ENCODE measurements around the gene XYLT2.

XYLT2 gene

GRCh38 chr17:50348522-50349242 is 2.8 kb downstream of the XYLT2 start:
- Histone ChIP-seq H3K4me3 (replicated peaks; ENCODE audit: insufficient read depth, low read length) (no peak overlapping the region), H3K27ac (replicated peaks) (no peak overlapping the region), H3K27me3 (ENCODE audit: insufficient read depth, poor library complexity, severe bottlenecking) (no peaks in the 10 kb centered on the region)
- no peak for DNase-seq (ENCODE audit: low read depth in 1 of 2, low spot score in 1 of 2)
- TF ChIP-seq CTCF (IDR thresholded peaks at IDR 0.05; ENCODE audit: insufficient read depth, low read length) (no peak), POLR2AphosphoS5 (IDR thresholded peaks at IDR 0.05; ENCODE audit: low read depth) (no peak), GABPA (IDR thresholded peaks at IDR 0.05; ENCODE audit: low read depth) (no peak), SPI1 (IDR thresholded peaks at IDR 0.05; ENCODE audit: borderline replicate concordance, low read depth) (no peak)
- TF ChIP-seq, protein P1, sequence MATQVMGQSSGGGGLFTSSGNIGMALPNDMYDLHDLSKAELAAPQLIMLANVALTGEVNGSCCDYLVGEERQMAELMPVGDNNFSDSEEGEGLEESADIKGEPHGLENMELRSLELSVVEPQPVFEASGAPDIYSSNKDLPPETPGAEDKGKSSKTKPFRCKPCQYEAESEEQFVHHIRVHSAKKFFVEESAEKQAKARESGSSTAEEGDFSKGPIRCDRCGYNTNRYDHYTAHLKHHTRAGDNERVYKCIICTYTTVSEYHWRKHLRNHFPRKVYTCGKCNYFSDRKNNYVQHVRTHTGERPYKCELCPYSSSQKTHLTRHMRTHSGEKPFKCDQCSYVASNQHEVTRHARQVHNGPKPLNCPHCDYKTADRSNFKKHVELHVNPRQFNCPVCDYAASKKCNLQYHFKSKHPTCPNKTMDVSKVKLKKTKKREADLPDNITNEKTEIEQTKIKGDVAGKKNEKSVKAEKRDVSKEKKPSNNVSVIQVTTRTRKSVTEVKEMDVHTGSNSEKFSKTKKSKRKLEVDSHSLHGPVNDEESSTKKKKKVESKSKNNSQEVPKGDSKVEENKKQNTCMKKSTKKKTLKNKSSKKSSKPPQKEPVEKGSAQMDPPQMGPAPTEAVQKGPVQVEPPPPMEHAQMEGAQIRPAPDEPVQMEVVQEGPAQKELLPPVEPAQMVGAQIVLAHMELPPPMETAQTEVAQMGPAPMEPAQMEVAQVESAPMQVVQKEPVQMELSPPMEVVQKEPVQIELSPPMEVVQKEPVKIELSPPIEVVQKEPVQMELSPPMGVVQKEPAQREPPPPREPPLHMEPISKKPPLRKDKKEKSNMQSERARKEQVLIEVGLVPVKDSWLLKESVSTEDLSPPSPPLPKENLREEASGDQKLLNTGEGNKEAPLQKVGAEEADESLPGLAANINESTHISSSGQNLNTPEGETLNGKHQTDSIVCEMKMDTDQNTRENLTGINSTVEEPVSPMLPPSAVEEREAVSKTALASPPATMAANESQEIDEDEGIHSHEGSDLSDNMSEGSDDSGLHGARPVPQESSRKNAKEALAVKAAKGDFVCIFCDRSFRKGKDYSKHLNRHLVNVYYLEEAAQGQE (IDR thresholded peaks at IDR 0.05; ENCODE audit: insufficient replicate concordance, low read depth): no peak

DNA sequence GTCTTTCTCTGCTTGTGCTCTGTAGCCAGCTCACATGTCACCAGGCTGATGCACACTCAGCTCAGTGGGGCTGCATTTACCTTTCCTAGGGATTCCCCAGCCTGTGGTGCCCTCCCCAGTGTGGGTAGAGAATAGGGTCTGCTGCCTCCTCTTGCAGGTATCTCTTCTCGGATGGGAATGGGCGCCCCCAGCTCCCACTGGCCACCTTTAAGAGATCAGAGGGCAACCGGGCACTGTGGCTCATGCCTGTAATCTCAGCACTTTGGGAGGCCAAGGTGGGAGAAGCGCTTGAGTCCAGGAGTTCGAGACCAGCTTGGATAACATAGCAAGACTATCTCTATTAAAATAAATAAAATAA is 3.3 kb downstream of the XYLT2 start:
- DNase-seq (ENCODE audit: low read depth in 1 of 2, low spot score in 1 of 2): no peak
- Histone ChIP-seq H3K27me3 (ENCODE audit: insufficient read depth, poor library complexity, severe bottlenecking) (no peaks in the 10 kb centered on the region), H3K27ac (replicated peaks) (no peak overlapping the region), H3K4me3 (replicated peaks; ENCODE audit: insufficient read depth, low read length) (no peak overlapping the region)
- TF ChIP-seq CTCF (IDR thresholded peaks at IDR 0.05; ENCODE audit: insufficient read depth, low read length): no peak
- TF ChIP-seq, protein P1 (IDR thresholded peaks at IDR 0.05; ENCODE audit: insufficient replicate concordance, low read depth): no peak
- TF ChIP-seq GABPA (IDR thresholded peaks at IDR 0.05; ENCODE audit: low read depth): no peak
- TF ChIP-seq POLR2AphosphoS5 (IDR thresholded peaks at IDR 0.05; ENCODE audit: low read depth): no peak
- no peak for TF ChIP-seq SPI1 (IDR thresholded peaks at IDR 0.05; ENCODE audit: borderline replicate concordance, low read depth)

DNA sequence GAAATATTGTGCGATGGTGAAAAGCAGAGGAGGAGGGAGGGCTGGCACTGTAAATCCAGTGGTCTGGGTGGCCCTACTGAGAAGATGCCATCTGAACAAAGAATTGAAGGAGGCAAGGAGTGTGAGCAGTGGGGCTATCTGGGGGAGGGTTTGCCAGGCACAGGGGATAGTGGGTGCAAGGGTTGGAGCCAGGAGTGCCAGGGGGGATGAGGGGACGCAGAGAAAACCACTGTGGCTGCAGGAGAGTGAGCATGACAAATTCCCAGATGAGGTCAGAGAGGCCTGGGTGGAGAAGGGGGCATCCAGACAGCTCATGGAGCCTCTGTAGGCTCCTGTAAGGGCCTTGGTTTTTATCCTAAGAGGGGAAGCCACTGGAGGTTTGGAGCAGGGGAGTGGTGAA is 4.8 kb downstream of the XYLT2 start:
- TF ChIP-seq GABPA (IDR thresholded peaks at IDR 0.05; ENCODE audit: low read depth) (no peak), CTCF (IDR thresholded peaks at IDR 0.05; ENCODE audit: insufficient read depth, low read length) (no peak), POLR2AphosphoS5 (IDR thresholded peaks at IDR 0.05; ENCODE audit: low read depth) (no peak), SPI1 (IDR thresholded peaks at IDR 0.05; ENCODE audit: borderline replicate concordance, low read depth) (no peak)
- TF ChIP-seq, protein P1 (IDR thresholded peaks at IDR 0.05; ENCODE audit: insufficient replicate concordance, low read depth): no peak
- no peak for DNase-seq (ENCODE audit: low read depth in 1 of 2, low spot score in 1 of 2)
- no peaks in the 10 kb centered on the region for H3K27me3 ChIP-seq (ENCODE audit: insufficient read depth, poor library complexity, severe bottlenecking)
- H3K4me3 ChIP-seq (replicated peaks; ENCODE audit: insufficient read depth, low read length): no peak overlapping the region
- no peak overlapping the region for H3K27ac ChIP-seq (replicated peaks)

Data from HL-60 (cell line).